SHP77 (cell line): ENCODE measurements around the gene TMEM154.

Source experiments
- DNase-seq, 2 experiments: peaks; one replicate each; lab custom pipeline; 2025; lab: John Stamatoyannopoulos, UW

TMEM154 gene

DNA sequence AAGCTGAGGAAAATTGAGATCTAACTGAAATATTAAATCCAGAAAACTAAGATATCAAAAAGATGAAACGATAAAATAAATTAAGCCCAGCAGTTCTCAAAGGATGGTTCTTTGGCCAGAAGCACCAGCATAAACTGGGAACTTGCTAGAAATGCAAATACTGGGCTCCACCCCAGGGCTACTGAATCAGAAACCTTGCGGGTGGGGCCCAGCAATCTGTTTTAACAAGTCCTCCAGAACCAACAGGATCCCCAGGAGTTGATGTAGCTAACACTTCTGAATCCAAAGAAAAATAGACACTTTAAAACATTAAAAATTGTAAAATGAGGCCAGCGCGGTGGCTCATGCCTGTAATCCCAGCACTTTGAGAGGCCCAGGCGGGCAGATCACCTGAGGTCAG, 14.1 kb upstream of the TMEM154 start:
- DNase-seq: no peak

DNA sequence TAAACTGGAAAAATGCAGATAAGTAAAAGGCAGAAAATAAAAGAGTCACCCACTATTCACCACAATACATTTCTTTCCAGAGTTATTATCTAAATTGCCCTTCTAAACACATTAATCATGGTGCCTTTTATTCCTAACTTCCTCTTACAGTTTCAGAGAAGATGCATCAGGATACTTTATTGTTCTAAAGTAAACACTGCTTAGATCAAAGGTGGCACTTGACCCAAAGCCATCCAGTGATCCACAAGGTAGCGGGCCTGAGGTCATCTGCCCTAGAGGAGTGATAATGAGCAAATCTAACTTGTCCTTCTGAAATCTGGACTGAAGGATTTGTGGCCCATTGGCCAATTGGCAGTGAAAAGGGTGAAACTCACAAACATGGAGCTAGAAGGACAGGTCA, 12.0 kb upstream of the TMEM154 start:
- no peak for DNase-seq

DNA sequence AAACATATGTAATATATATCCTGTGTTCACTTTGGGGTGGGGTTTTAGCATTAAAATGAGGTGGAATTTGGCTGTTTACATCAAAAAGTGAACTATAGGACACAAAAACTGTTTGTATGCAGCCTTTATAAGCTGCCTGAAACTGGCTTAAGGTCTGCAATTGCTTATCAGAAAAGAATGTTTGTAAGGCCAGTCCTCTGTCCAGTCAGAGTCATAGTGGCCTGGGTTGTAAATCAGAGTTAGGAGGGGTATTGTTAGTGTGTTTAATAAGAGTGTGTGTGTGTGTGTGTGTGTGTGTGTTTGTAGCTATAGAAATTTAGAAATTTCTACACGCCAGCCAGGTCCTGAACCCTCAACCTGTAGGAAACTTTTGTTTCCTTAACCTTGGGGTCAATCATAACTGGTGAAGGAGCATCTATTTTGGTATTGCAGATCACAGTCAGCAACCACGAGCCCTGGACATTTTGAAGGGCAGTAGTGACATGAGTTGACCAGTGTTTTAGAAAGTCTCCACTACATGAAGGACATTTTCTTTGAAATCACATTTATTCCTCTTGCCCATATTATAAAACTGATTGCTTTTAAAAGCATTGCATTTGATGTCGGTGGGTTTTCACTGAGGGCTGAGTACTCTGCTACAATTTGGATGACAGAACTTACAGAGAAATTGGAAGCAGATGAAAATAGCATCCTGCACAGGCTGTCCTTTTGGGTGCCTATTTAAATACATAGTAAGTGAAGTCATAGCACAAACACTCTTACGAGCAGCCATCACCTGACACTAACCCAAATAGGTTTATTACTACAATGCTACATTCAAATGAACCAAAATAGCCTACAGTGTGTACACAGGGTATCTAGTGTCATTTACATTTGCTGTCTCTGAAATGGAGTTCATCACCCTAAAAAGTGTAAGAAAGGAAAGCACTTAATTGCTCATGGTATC, 11.2 kb upstream of the TMEM154 start:
- DNase-seq: no peak

DNA sequence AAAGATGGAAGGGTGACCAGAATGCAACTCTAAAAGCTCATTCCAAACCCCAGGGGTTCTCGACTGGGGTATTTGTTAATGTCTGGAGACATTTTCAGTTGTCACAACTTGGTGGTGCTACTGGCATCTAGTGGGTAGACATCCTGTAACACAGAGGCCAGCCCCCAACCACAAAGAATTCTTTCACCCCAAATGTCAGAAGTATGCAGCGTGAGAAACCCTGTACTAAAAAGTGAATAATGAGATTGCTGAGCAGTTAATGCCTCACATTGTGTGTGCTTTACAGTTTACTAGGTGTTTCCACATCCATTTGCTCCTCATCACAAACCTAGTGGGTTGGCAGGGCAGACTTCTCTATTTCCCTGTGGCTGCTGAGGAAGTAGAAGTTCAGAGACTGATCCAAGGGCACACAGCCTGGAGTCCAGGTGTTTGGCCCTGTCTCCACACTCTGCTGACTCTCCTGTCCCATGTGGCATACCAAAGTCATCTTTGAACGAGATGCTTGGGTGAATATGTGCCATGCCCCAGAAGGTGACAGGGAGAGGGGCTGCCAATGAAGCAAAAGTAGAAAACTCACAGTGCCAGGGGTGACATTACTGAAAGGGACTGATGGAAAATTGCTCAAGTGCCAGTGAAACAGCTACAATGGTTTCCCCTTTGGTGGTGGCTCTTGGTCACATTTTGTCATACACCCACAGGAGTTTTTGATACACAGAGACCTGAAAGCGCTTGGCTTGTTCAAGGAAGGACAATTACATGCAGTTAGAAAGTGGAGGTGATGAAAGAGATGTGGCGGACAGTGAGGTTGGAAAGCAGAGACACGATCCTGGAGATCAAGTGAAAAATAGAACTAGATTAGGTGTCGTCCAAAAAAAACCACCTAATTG, 10.1 kb upstream of the TMEM154 start:
- DNase-seq: no peak

DNA sequence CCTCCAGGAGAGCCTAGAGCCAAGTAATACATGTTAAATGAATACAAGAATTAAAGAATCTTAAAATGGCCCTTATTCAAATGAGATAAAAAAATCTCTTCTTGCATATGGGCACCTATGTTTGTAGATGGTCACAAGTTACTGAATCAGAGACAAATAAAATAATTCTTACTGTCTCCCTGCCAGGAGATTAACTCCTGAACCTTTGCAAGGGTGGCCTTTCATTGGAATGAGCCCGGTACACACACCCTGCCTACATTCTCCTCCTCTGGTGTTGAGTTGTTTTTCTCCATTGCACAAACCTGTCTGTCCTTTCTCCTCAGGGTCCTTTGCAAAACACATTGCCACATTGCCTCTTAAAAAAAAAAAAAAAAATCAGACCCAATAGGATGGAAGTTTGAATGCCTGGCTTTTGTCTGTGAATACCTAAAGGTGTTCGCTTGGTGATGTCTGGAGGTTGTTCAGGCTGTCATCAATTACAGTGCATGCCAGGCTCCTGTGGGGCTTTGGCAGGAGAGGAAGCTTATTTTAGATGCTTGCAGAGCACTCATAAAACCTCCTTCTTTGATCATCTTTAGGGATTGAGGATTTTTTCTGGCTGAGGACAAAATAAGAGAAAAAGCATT, 8.3 kb upstream of the TMEM154 start:
- DNase-seq: no peak

DNA sequence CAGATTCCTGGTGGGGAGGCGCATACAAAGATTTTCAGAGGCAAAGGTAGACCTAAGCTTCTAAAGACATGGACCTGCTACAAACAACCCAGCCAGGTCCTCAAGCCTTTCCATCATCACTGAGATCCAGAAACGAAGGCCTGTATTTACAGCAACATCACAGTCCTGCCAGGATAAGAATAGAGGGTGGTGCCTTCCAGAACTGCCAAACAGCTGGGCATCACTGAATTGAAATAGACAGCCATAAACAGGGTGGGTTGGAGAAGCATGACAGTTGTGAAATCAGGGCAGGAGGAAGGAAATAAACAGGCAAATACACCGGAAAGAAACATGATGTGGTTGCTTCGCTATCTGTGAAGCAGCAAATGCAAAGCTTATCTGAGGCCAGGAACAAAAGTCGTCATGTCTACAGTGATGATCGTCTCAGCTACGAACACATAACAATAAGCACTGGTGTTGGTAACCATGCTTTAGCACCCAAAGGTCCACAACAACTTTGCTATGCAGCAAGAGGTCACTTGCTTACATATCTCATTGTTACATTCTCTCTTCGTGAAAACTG, 6.7 kb upstream of the TMEM154 start:
- no peak for DNase-seq

DNA sequence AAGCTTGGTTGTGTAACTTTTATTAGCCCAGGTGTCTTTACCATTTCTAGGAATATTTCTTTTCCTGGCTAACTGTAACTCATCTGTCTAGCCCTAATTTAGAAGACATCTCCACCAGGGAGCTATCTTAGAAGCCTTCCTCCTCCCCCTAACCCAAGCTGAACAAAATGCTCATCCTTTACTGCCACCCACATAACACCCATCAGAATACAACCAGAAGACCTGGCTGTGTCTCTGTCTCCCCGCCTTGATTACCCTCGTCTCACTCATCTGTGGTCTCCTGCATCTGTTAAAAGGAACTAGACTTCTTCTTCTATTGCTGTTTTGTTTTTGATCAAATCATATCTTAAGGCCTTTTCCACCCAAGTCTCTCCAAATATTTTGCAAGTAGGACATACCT, 4.8 kb upstream of the TMEM154 start:
- DNase-seq: no peak

DNA sequence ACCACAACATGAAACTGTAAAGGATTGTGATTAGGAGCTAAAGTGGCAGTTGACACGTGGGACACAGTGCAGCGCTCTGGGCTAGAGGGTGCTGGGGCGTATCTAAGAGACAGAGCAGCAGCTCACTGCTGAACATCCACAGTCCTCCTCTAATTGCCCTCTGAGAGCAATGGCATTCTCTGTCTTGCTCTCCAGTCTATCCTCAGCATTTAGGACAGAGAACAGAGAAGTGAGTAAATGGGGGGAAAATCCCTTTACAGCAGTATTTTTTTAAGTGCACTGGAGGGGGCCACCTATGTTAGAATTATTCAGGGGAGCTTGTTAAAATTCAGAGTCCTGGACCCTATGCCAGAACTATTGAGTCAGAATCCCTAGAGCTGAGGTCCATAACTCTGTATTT, 4.2 kb upstream of the TMEM154 start:
- DNase-seq: no peak

DNA sequence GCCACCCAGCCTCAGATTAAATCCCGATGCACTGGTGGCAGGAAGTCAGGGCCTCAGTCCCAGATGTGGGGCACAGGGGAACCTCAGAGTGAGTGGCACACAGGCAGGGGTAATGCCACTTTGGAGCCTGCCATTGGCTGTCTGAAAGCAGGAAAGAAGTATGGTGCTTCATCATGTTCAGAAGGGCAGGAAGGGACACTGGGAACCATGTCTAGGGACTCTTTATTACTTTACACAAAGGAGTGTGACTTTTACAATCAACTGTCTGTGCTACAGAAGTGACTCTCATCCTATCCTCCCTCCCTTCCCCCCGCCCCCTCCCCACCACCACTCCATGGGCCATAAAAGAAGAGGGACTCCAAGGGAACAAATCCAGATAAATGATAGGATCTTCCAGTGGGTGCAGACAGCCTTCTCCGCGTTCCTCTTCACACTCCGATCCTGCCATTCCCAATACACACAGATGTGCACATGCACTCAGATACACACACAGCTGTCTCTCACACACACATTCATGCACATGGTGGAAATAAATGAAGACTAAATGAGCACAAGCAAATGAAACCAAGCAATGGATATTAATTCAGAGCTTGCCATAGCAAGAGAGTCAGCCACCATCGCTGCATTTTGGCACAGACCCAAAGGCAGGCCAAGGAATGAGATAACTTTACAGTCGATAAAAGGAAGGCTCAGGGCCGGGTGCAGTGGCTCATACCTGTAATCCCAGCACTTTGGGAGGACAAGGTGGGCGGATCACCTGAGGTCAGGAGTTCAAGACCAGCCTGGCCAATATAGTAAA, 2.5 kb upstream of the TMEM154 start:
- no peak for DNase-seq

DNA sequence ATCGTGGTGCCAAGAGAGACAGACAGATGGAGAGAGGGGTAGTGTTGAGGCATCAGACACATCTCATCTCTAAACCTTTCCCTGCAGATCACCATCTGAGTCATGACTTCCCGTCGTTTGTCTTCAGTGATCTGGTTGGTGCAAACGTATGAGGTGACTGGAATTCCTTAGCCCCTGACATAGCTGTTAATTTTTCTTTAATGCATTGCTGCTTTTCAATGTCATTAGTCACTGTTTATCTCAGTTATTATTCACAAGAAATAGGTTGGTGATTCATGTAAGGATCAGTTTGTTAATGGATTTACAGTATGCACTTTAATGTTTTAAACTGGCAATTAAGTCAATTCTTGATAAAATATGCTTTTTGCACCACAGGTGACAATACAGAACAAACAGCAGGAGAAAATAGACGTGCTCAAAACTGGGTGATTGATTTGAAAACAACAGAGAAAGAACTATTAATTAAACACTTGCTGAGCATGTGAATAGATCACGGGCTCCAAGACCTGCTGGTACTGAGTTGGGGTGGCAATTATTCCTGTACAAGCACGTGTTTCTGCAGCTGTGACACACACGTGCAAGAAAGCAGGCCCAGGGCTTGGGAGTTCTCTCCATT, 1.3 kb upstream of the TMEM154 start:
- no peak for DNase-seq

DNA sequence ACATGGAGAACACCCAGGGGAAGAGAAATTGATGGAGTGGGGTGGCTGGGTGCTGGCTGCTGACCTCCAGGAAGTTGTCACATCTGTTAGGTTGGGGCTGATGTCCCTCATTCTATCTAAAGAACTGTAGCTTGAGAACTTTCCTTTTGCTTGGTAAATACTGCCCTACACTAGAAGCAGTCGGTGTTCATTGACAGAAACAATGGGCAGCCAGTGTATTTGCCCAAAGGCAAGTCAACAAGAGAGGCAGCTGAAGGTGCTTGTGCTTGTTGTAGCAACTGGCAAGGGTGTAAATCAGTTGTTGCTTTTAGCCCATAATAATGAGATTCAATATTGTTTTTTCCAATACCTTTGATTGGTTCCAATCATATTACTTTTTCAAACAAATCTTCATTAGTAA, 956 bp downstream of the TMEM154 start:
- peak in 1 of 2 experiments; percentile 20 for DNase-seq

DNA sequence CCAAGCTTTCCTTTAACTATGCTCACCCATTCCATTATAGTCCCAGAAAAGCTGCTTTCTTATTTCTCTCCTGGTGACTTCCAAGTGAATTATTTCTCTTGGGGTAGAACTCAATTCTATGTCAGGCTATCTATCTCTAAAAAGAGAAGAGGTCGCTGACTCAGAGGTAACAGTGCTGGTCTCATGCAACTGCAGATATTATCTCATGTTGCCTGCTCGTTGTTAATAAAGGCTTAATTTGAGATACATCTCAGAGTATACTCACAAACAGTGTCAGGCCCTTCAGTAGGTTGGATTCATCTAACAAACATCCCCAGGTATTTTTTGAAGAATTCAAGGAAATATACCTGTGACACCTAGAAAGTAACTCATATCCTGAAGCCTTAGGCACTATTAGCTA, 2.7 kb downstream of the TMEM154 start:
- no peak for DNase-seq

DNA sequence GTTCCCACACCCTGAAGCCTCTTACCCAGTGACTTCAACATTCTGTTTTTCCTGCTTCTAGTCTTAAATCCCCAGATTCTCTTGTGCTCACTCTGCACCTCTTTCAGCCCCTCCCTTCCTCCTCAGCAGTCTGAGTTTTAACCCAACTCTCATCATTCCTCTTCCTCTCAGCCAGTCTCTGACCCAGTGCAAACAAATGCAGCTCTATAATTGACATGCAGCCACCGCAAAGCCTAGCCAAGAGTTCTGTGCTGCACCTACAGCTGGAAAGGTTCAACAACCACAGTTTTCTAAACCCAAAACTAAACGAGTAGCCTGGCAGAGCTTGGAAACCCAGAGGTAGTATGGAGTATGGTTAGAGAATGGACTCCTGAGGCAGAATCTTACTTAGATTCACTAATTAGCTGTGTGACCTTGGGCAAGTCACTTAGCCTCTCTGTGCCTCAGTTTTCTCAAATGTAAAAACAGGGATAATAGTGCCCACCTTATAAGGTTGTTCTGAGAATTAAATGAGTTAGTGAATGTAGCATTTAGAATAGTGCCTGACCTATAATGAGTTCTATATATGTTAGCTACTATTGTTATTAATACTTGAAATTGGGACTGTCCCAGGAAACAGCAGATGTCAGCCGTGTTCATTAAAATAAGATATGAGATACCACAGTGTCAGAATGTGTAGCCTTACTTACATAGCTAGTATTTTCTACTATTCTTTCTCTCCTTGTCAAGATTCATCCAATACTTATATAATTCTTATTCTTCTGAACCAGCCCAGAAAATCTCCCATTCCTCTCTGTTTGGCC, 3.5 kb downstream of the TMEM154 start:
- DNase-seq: no peak

DNA sequence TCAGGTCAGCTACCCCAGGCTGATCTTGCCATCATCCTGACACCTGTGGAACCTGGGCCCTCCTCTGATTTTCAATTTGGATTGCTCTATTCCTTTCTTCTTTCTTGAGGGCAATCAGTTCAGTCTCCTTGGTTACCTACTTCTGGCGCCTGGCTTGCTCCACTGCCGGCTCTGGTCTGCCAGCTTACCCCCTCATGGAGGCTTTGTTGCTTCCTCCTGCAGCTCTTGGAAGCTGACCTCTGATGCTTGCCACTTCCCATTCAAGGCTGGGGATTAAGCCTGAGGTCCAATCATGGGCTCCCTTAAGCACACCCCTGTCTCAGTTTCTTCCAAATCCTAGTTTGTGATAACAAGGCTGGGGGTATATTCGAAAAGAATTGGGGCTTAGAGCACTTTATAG, 5.4 kb downstream of the TMEM154 start:
- DNase-seq: no peak

DNA sequence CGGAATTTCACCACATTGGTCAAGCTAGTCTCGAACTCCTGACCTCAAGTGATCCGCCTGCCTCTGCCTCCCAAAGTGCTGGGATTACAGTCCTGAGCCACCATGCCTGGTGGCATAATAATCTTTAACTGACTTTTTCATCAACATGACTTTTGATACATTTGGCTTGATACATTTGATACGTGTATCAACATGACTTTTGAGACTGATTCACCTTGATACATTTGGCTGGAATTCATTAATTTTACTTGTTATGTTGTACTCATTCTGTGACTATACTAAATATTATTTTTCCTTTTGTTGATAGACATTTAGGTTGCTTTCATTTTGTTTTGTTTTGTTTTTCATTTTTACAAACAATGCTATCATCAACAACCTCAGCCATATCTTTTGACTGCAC, 6.3 kb downstream of the TMEM154 start:
- no peak for DNase-seq

DNA sequence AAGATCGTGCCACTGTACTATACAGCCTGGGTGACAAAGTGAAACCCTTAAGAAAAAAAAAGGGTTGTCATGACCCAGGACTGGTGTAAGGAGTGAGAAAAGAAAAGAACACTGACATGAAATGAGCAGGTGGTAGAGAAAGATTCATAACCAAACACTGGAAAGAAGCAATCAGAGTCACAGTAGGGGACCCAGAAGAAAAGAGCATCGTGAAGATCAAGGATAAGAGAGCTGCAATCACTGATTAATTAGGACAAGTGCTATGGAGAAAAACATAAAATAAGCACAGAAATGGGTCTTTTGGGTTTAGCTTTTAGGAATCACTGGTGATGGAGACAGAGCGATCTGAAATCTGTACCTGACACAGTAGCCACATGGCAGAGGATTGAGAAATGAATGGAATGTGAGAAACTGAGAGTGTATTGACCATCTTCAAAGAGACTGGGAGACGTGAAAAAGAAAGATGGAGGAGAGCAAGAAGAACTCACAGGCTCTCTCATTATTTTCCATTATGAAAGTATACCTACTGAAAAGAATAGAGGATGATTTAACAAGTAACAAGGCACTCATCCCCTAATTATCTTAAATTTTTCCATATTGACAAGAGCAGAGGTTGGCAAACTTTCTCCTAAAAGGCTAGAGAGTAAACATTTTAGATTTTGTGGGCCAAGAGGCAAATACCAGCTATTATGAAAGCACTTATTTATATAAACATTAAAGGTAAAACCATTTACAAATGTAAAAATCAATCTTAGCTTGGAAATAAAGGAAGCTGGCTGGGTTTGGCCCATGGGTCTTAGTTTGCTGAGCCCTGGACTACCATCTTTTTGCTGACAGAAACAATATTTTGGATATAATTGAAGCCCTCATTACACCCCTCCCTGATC, 7.3 kb downstream of the TMEM154 start:
- DNase-seq: no peak

DNA sequence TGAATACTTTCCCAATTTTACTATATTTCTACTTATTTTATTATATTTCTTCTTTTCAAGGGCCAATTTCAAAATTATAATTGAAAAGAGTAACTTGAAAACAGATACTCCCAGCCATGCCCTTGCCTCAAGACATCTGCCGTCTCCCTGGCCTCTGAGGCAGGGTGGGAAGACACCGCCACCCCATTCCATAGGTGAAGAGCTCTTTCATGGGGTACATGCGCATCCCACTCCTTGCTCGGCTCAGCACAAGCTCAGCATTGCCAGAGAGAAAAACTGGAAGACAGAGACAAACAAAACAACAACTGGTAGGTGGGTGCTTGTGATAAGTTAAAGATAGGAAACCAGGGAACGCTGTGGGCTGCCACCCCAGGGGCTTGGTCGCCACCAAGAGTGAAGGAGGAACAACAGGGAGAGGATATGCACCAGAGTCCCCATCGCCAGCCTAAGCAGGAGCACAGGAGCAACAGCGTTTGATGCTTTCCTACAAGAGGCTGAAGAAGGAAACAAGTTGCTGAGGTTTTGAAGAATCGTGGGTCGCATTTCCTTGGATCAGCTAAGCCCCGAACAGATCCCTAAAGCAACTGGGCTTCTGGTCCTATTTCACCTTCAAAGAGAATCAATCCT, 11.3 kb downstream of the TMEM154 start:
- DNase-seq: no peak

DNA sequence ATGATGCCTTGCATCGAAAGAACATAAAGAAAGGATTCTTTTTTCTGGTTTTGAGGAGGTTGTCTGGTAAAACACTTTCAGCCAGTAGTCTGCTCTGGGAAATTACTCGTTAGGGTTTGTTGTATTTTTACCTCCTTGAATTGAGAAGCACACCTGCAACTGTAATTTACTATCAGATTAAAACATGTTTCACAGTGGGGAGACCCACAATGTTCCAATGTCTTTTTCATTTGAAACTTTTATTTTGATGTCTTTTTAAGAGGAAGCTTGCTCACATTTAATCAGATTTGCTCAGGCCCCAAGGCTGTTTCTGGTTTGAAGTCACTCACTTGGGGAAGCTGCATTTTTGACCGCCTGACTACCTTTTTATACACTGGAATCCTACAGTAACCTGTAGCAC, 12.0 kb downstream of the TMEM154 start:
- DNase-seq: no peak

DNA sequence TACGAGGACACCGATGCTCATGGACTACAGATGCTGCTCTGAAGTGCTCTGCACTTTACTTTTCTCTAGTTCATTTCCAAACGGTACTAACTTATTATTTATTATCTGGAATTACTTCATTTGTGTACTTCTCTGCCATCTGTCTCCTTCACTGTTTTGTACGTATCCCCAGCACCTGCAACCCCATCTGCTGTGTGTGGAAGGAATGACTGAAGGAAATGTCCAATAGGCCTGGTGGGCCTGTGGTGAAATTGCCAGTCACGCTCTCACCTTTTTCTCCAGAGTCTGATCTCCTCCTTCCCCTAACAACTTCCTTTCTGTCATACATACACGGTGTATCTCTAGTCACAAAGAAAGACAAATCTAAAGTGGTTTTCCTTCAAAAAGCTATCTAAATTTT, 12.9 kb downstream of the TMEM154 start:
- DNase-seq: no peak
